Renal pelvis (tissue), 4 donors: Measurements from ENCODE around the gene SHFL. TPM values are rescaled to one million over a fixed set of nuclear protein-coding genes. Genes with fewer than 3 reads are reported as not detected.

Experiments
- DNase-seq: peaks from one replicate; pipeline ENCODE4 v3.0.0-alpha.2; 2013
- polyA plus RNA-seq, 3 donors: library from polyadenylated mRNA; unstranded; fragments of 120-200 nt; gene quantifications; one replicate each; pipeline ENCODE4 v1.2.1, GENCODE V29; 2013; ENCODE audit not compliant: insufficient read length in 3 of 3

Gene SHFL
- polyA plus RNA-seq, 3 donors = 25.0 to 30.2 (median 27.7) TPM

DNA sequence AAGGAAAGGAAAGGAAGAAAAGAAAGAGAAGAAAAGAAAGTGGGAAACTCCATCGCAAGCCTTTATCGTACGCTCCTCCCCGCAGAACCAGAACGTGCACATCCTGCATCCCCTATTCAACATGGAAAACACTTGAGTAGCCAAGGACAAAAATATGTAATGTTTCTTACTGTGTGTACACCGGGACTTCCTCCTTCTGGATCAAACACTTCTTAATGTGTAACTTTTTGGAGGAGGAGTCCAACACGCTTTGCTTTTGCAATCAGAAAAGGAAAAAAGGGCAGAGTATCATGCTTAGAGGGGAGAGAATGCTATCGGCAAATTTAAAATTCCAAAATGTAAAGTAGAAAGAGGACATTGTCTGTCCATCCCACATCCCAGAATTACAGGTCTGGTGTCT, 7.8 kb upstream of the SHFL start:
- no peak for DNase-seq

- DNase-seq = no peak
Measured at GRCh38 chr19:10079031-10079453, 7.1 kb upstream of the SHFL start.

DNA sequence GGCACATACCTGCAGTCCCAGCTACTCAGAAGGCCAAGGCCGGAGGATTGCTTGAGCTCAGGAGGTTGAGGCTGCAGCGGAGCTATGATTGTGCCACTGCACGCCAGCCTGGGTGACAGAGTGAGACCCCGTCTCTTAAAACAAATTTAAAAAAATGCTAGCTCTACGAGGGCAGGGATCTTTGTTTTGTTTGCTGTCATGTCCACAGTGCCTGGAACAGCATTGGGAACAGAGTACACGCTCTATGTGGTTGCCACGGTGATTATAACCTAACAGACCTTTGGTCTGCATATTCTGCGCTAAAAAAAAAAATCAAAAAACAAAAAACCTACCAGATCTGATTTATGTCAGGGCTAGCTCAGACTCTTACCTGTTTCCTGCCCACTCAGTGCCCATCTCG, 2.2 kb upstream of the SHFL start:
- no peak for DNase-seq

- no peak for DNase-seq
Measured at GRCh38 chr19:10084803-10085202, 1.3 kb upstream of the SHFL start.

DNA sequence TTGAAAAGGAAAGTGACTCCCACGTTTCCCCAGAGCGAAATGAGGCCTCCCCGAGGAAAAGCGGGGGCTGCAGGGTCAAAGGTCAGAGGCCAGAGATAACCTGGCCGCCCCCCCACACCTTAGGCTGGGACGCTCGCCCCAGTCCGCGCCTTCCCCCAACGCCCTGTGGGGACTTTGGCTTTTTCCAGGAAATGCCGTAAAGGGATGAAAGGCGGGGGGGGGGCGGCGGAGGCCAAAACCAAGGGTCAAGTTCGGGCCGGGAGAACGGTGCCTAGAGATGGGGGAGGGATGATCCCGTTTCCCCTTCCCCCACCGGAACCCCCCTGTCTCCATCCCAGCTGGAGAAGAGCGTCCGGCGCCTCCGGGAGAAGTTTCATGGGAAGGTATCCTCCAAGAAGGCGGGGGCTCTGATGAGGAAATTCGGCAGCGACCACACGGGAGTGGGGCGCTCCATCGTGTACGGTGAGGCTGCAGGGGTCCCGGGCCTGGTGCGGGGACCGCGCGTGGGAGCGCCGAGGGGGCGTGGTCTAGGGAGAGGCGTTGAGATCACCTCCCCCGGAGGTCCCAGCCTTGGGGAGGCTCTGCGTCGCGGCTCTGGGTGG, 575 bp downstream of the SHFL start:
- DNase-seq = peak; percentile 22

GRCh38 chr19:10087296-10088061, 1.4 kb downstream of the SHFL start:
- DNase-seq = no peak

- no peak for DNase-seq
Measured at GRCh38 chr19:10088949-10089554, 2.9 kb downstream of the SHFL start.

DNA sequence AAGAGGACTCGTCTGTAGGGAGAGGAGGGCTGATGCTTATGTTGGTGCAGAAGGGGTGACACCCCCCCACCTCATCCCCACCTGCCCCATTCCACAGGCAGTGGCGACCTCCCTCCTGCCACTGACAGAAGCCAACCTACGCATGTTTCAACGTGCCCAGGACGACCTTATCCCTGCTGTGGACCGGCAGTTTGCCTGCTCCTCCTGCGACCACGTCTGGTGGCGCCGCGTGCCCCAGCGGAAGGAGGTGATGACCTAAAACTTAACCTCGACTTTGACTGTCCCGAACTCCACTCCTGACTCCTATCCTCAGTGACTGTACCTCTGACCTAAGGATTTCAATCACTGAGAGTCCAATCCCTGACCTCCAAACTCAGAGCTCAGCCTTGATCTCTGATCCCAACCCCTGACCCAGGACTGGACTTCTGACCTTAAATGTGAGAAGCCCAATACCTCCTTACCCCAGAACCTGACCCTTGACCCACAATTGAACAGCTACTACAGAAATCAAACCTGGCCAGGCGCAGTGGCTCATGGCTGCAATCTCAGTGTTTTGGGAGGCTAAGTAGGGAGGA, 3.8 kb downstream of the SHFL start:
- no peak for DNase-seq

DNA sequence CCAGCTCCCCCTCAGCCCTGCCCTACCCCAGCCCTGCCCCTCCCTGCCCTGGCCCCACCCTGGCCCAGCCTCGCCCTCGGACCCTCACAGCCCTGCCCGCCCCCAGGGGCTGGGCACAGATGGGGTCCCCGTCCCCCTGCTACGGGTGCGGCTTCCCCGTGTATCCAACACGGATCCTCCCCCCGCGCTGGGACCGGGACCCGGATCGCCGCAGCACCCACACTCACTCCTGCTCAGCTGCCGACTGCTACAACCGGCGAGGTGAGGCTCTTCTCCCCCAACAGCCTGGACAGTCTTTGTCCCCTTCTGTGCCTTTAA, 5.2 kb downstream of the SHFL start:
- no peak for DNase-seq

- DNase-seq = no peak
Measured at GRCh38 chr19:10091895-10092641, 6.0 kb downstream of the SHFL start.

- no peak for DNase-seq
Measured at GRCh38 chr19:10092648-10093294, 6.7 kb downstream of the SHFL start.

GRCh38 chr19:10093295-10094186, 7.4 kb downstream of the SHFL start:
- no peak for DNase-seq

- no peak for DNase-seq
Measured at GRCh38 chr19:10095622-10095947, 9.5 kb downstream of the SHFL start.

DNA sequence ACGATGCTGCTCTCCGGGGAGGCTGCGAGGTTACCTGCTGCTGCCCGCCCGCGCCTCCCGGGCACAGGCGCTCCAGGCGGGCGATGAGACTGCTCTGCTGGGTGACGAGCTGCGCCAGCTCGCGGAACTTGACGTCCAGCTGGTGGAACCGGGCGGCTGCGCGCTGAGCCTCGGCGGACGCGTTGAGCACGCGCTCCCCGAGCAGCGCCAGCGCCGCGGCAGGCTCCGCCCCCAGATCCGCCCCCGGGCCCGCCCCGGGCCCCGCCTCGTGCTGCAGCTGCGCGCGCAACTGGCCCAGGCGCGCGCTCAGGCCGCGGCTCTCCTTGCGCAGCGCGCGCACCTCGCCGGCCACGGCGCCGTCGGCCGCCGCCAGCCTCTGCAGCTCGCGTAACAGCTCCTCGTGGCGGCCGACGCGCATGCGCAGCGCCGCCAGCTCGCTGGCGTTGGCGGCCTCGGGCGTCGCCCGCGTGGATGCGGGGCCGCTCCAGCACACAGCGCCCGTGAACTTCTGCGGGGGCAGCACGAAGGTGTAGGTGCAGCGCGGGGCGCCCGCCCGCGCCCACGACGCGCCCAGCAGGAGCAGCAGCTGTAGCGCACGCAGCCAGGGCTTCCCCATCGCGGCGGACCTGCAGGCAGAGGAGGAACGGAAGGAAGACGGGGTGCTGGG, 10.0 kb downstream of the SHFL start:
- DNase-seq = peak; percentile 88

DNA sequence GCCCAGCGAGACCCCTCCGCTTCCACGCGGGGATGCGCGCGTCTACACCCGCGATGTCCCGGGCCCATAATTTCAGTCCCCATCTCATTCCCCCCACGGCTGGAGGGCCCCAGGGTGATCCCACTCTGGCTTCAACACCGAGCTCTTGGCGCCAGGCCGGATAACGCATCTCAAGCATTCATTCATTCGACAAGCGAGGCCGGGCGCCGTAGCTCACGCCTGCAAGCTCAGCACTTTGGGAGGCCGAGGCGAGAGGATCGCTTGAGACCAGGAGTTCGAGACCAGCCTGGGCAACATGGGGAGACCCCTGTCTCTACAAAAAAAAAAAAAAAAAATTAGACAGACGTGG, 10.5 kb downstream of the SHFL start:
- DNase-seq = no peak

GRCh38 chr19:10100163-10100785, 14.2 kb downstream of the SHFL start:
- DNase-seq = no peak

GRCh38 chr19:10102787-10103236, 16.7 kb downstream of the SHFL start:
- peak; percentile 47 for DNase-seq

GRCh38 chr19:10104130-10104513, 18.0 kb downstream of the SHFL start:
- no peak for DNase-seq

- no peak for DNase-seq
Measured at GRCh38 chr19:10104665-10105508, 18.8 kb downstream of the SHFL start.
